HCT116 (cell line): ENCODE data around the gene NRXN2. TPM values are rescaled to one million over a fixed set of nuclear protein-coding genes. Genes with fewer than 3 reads are reported as not detected.

ENCODE experiments used
- ATAC-seq: fragments of 200-7000 bp; cut with Tn5 transposase; 2 replicates; pipeline ENCODE4 v1.9.1; 2020; ENCODE audit warnings: mild to moderate bottlenecking, moderate library complexity
- BruUV-seq: library from RNA; stranded (reverse); fragments of 400-500 nt; replicated peaks from 2 replicates; lab custom pipeline; 2021; lab: Mats Ljungman, UMichigan
- CTCF ChIA-PET: fragments of 300-600 bp; sonication (Branson Sonifier 250); formaldehyde crosslinking; loops from one replicate; lab custom pipeline; 2021; ENCODE audit warnings: antibody characterized with exemption; lab: Charles Lee
- POLR2A ChIA-PET: fragments of 300-600, 350-600 bp; sonication (Branson Sonifier 250); formaldehyde crosslinking; loops from one replicate; lab custom pipeline; 2021; ENCODE audit warnings: antibody characterized with exemption; lab: Charles Lee
- RAD21 ChIA-PET, 2 experiments: fragments of 300-600 bp; sonication (Branson Sonifier 250); formaldehyde crosslinking; loops; one replicate each; lab custom pipeline; 2023; ENCODE audit warnings: low total read pairs in 2 of 2; ENCODE audit not compliant: uncharacterized antibody in 2 of 2, unreplicated experiment in 2 of 2, low non-redundant PET in 1 of 2; lab: Charles Lee
- DNase-seq: peaks from one replicate; pipeline ENCODE4 v3.0.0-alpha.2; 2010; ENCODE audit warnings: low read depth, low spot score
- H2AFZ ChIP-seq: fragments of 200-600 bp; shearing (Covaris generic), sonication (generic); 2 replicates; pipeline ENCODE4 v1.6.1; 2017; ENCODE audit warnings: low read depth, mixed run types, mixed read lengths, antibody characterized with exemption, low read length; ENCODE audit not compliant: poor library complexity, severe bottlenecking
- H3K27ac ChIP-seq: 2 replicates; pipeline ENCODE4 v1.5.1; 2012; ENCODE audit warnings: low read depth, low read length
- H3K27me3 ChIP-seq: fragments of 200-600 bp; sonication (generic); 2 replicates; pipeline ENCODE4 v1.6.1; 2016; ENCODE audit warnings: mixed run types, low read length, mixed read lengths; ENCODE audit not compliant: insufficient read depth
- H3K36me3 ChIP-seq, 2 experiments: fragments of 200-500 bp in 1 of 2; fragments of 200-600 bp in 1 of 2; sonication (Bioruptor generic) in 1 of 2; sonication (generic) in 1 of 2; 2 replicates each; pipeline versions ENCODE4 v1.5.1 to v1.6.1; 2014 to 2016; ENCODE audit warnings: low read length in 2 of 2, inconsistent platforms in 1 of 2, mixed read lengths in 1 of 2, mixed run types in 1 of 2; ENCODE audit not compliant: insufficient read depth in 2 of 2, control insufficient read depth in 1 of 2
- H3K4me1 ChIP-seq, 2 experiments: fragments of 200-600 bp in 1 of 2; sonication (generic) in 1 of 2; 2 replicates each; pipeline versions ENCODE4 v1.5.1 to v1.6.1; 2012 to 2017; ENCODE audit warnings: low read length in 2 of 2, inconsistent platforms in 1 of 2, mild to moderate bottlenecking in 1 of 2, mixed read lengths in 1 of 2, mixed run types in 1 of 2, moderate library complexity in 1 of 2; ENCODE audit not compliant: insufficient read depth in 2 of 2, control insufficient read depth in 1 of 2
- H3K4me2 ChIP-seq: fragments of 200-600 bp; sonication (generic); 2 replicates; pipeline ENCODE4 v1.6.1; 2017; ENCODE audit warnings: mixed run types, low read length, mixed read lengths
- H3K4me3 ChIP-seq, 2 experiments: fragments of 200-600 bp in 1 of 2; sonication (generic) in 1 of 2; replicated peaks in 1 of 2; 2 replicates each; pipeline ENCODE4 v1.5.1; 2011 to 2016; ENCODE audit warnings: low read length in 2 of 2, control low read depth in 1 of 2, low read depth in 1 of 2, mild to moderate bottlenecking in 1 of 2, mixed read lengths in 1 of 2, mixed run types in 1 of 2
- H3K79me2 ChIP-seq: fragments of 200-600 bp; sonication (generic); 2 replicates; pipeline ENCODE4 v1.6.1; 2017; ENCODE audit warnings: mild to moderate bottlenecking, mixed run types, low read length, moderate library complexity, mixed read lengths; ENCODE audit not compliant: insufficient read depth
- H3K9ac ChIP-seq: fragments of 200-600 bp; sonication (generic); 2 replicates; pipeline ENCODE4 v1.6.1; 2016; ENCODE audit warnings: low read length, mixed read lengths
- H3K9me2 ChIP-seq: fragments of 200-600 bp; sonication (generic), shearing (Covaris generic); 2 replicates; pipeline ENCODE4 v1.6.1; 2017; ENCODE audit warnings: mixed run types, mild to moderate bottlenecking, moderate library complexity; ENCODE audit not compliant: insufficient read depth
- H3K9me3 ChIP-seq, 2 experiments: fragments of 200-500 bp in 1 of 2; fragments of 200-600 bp in 1 of 2; sonication (Bioruptor generic) in 1 of 2; sonication (generic) in 1 of 2; 2 replicates each; pipeline ENCODE4 v1.6.1; 2014 to 2017; ENCODE audit warnings: low read length in 2 of 2, mixed read lengths in 2 of 2, inconsistent platforms in 1 of 2, low read depth in 1 of 2, mild to moderate bottlenecking in 1 of 2, mixed run types in 1 of 2, moderate library complexity in 1 of 2; ENCODE audit not compliant: control insufficient read depth in 1 of 2, insufficient read depth in 1 of 2
- H4K20me1 ChIP-seq: fragments of 200-600 bp; sonication (generic), shearing (Covaris generic); 2 replicates; pipeline ENCODE4 v1.6.1; 2017; ENCODE audit warnings: mixed run types, mild to moderate bottlenecking, moderate library complexity; ENCODE audit not compliant: insufficient read depth
- ATF3 ChIP-seq: IDR thresholded peaks from 2 replicates; pipeline ENCODE4 v1.6.1; 2012
- CBX3 ChIP-seq: IDR thresholded peaks from 2 replicates; pipeline ENCODE4 v1.6.1; 2012; ENCODE audit warnings: low read depth
- CEBPB ChIP-seq: IDR thresholded peaks from 2 replicates; pipeline ENCODE4 v1.6.1; 2012; ENCODE audit warnings: low read depth
- EGR1 ChIP-seq: IDR thresholded peaks from 2 replicates; pipeline ENCODE4 v1.6.1; 2012; ENCODE audit warnings: low read depth
- EZH2 ChIP-seq: fragments of 200-600 bp; sonication (generic); IDR thresholded peaks from 2 replicates; pipeline ENCODE4 v1.6.1; 2017; ENCODE audit warnings: antibody characterized with exemption, mixed run types
- EZH2phosphoT487 ChIP-seq: fragments of 200-600 bp; IDR thresholded peaks from 2 replicates; pipeline ENCODE4 v1.6.1; 2018; ENCODE audit warnings: antibody characterized with exemption, borderline replicate concordance
- FOSL1 ChIP-seq: IDR thresholded peaks from 2 replicates; pipeline ENCODE4 v1.6.1; 2012; ENCODE audit warnings: low read depth
- JUND ChIP-seq: IDR thresholded peaks from 2 replicates; pipeline ENCODE4 v1.6.1; 2012
- POLR2AphosphoS5 ChIP-seq: IDR thresholded peaks from 2 replicates; pipeline ENCODE4 v1.6.1; 2011; ENCODE audit warnings: mild to moderate bottlenecking, low read depth, low read length, moderate library complexity
- SRF ChIP-seq: IDR thresholded peaks from 2 replicates; pipeline ENCODE4 v1.6.1; 2012; ENCODE audit warnings: low read depth
- TCF7L2 ChIP-seq: IDR thresholded peaks from 2 replicates; pipeline ENCODE4 v1.7.0; 2011; ENCODE audit warnings: borderline replicate concordance, inconsistent platforms; ENCODE audit not compliant: insufficient read depth, insufficient read length; ENCODE audit errors: extremely low read depth
- YY1 ChIP-seq: IDR thresholded peaks from 2 replicates; pipeline ENCODE4 v1.6.1; 2011; ENCODE audit warnings: low read length, low read depth, moderate library complexity, mild to moderate bottlenecking; ENCODE audit not compliant: insufficient replicate concordance; ENCODE audit errors: extremely low read depth
- ZFX ChIP-seq: fragments of 450-650 bp; IDR thresholded peaks from 2 replicates; pipeline ENCODE4 v1.6.1; 2017
- ZNF274 ChIP-seq: fragments of 200-500 bp; sonication (Bioruptor generic); IDR thresholded peaks from 2 replicates; pipeline ENCODE4 v1.6.1; 2014; ENCODE audit warnings: mild to moderate bottlenecking, low read depth, low read length, inconsistent platforms
- intact Hi-C: fragments of 100-400 bp; cut with micrococcal nuclease; formaldehyde crosslinking; loops from 2 replicates; pipeline ENCODE4 v1.10.0; 2022
- total RNA-seq: library from RNA; stranded (reverse); gene quantifications from one replicate; pipeline ENCODE4 v1.2.1, GENCODE V29; 2021; ENCODE audit not compliant: unreplicated experiment
- TF ChIP-seq, protein P1 (sequence below): IDR thresholded peaks from 2 replicates; pipeline ENCODE4 v1.6.1; 2012; ENCODE audit warnings: low read depth

The NRXN2 gene
- total RNA-seq, 1 experiment from 2014 or later = 1.5 TPM

DNA sequence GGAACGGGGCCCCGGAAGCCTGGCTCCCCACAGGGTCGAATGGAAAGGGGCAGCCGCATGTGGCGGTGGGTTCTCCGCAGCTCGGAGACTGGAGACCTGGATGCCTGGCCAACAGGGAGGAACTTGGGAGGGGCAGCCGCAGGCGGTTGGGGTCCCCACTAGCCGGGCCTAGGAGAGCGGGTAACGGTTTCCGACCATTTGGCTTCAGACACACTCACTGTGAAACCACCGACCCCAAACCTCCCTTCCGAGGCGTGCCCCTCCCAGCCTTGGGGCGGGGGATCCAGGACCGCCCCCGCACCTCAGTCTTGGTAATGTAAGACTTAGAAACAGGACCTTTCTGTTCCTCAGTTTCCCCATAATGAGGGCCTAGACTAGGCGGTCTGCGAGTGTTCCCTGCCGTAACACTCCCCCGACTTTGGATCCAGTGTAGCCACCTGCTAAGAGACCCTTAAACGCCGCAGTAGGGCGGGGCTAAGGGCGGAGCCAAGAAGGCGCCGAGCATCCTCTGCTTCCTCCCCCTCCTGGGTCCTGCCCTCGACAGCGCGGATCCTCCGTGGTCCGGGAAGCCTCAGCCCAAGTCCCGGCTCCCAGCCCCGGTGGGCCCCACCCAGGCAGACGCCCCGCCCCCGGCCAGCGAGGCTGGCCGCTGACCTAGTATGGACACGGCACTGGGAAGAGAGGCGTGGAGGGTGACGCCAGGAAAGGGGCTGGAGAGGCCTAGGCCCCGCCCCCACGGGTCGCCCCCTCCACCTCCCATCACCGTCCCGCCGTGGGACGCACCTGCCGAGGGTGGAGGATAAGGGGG is 22.7 kb upstream of the NRXN2 start (continued):
- TF ChIP-seq YY1 (no peak), JUND (no peak), EGR1 (no peak), ZNF274 (no peak), POLR2AphosphoS5 (no peak), EZH2 (no peak), SRF (no peak)
- TF ChIP-seq, protein P1, sequence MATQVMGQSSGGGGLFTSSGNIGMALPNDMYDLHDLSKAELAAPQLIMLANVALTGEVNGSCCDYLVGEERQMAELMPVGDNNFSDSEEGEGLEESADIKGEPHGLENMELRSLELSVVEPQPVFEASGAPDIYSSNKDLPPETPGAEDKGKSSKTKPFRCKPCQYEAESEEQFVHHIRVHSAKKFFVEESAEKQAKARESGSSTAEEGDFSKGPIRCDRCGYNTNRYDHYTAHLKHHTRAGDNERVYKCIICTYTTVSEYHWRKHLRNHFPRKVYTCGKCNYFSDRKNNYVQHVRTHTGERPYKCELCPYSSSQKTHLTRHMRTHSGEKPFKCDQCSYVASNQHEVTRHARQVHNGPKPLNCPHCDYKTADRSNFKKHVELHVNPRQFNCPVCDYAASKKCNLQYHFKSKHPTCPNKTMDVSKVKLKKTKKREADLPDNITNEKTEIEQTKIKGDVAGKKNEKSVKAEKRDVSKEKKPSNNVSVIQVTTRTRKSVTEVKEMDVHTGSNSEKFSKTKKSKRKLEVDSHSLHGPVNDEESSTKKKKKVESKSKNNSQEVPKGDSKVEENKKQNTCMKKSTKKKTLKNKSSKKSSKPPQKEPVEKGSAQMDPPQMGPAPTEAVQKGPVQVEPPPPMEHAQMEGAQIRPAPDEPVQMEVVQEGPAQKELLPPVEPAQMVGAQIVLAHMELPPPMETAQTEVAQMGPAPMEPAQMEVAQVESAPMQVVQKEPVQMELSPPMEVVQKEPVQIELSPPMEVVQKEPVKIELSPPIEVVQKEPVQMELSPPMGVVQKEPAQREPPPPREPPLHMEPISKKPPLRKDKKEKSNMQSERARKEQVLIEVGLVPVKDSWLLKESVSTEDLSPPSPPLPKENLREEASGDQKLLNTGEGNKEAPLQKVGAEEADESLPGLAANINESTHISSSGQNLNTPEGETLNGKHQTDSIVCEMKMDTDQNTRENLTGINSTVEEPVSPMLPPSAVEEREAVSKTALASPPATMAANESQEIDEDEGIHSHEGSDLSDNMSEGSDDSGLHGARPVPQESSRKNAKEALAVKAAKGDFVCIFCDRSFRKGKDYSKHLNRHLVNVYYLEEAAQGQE = no peak

GRCh38 chr11:64745189-64745520 is 22.2 kb upstream of the NRXN2 start:
- H3K4me1 ChIP-seq = peaks cover 7 to 26% of the 10 kb centered on the region in 2 experiments; a peak in 3 of 4 replicates
- no peaks in the 10 kb centered on the region for H4K20me1 ChIP-seq
- intact Hi-C loops = no loop called here
- H3K27ac ChIP-seq = no peak overlapping the region
- no peaks in the 10 kb centered on the region for H3K27me3 ChIP-seq
- no peak for DNase-seq
- TF ChIP-seq JUND (no peak), CEBPB (no peak), EZH2phosphoT487 (no peak), POLR2AphosphoS5 (no peak), ATF3 (no peak), ZFX (no peak; the same call in 1 of the 2 replicates), SRF (no peak), FOSL1 (no peak), CBX3 (no peak), TCF7L2 (no peak)
- no peaks in the 10 kb centered on the region for H3K36me3 ChIP-seq
- H3K9me2 ChIP-seq = no peaks in the 10 kb centered on the region
- no TSS peak for BruUV-seq
- ChIA-PET CTCF (no interaction called here), RAD21 (no interaction called here), POLR2A (no interaction called here)
- H2AFZ ChIP-seq = no peak overlapping the region
- no peak overlapping the region for H3K9ac ChIP-seq
- H3K4me3 ChIP-seq = no peak overlapping the region
- ATAC-seq = no peak
- H3K9me3 ChIP-seq = no peaks in the 10 kb centered on the region
- H3K4me2 ChIP-seq = no peak overlapping the region
- H3K79me2 ChIP-seq = no peaks in the 10 kb centered on the region
